Esophagus muscularis mucosa (tissue), 4 donors: ENCODE data around the gene PEX14. TPM values are rescaled to one million over a fixed set of nuclear protein-coding genes. Genes with fewer than 3 reads are reported as not detected.

Experiments used
- DNase-seq: peaks from one replicate; pipeline ENCODE4 v3.0.0-alpha.2; 2017; ENCODE audit errors: extremely low spot score
- H3K27ac ChIP-seq, 4 donors: fragments of 200-600 bp; sonication (generic); replicated peaks in 1 of 4; 1 replicate in 3 of 4; 2 replicates in 1 of 4; pipeline ENCODE4 v1.5.1; 2016 to 2019; ENCODE audit warnings: mild to moderate bottlenecking in 1 of 4
- H3K27me3 ChIP-seq, 4 donors: fragments of 200-600 bp; sonication (generic); one replicate each; pipeline versions ENCODE4 v1.5.1 to v1.6.0; 2016 to 2019
- H3K36me3 ChIP-seq, 4 donors: fragments of 200-600 bp; sonication (generic); one replicate each; pipeline ENCODE4 v1.5.1; 2016 to 2019
- H3K4me1 ChIP-seq, 4 donors: fragments of 200-600 bp; sonication (generic); one replicate each; pipeline ENCODE4 v1.5.1; 2016 to 2019
- H3K4me3 ChIP-seq, 4 donors: fragments of 200-600 bp; sonication (generic); 1 replicate in 2 of 4; 2 replicates in 2 of 4; pipeline ENCODE4 v1.5.1; 2016 to 2019; ENCODE audit warnings: mild to moderate bottlenecking in 4 of 4, moderate library complexity in 1 of 4
- H3K9me3 ChIP-seq, 4 donors: fragments of 200-600 bp; sonication (generic); 1 replicate in 3 of 4; 2 replicates in 1 of 4; pipeline ENCODE4 v1.5.1; 2016 to 2019
- CTCF ChIP-seq, 3 experiments: fragments of 200-600 bp in 2 of 3; fragments of 450-650 bp in 1 of 3; sonication (generic) in 2 of 3; IDR thresholded peaks; one replicate each; pipeline ENCODE4 v1.5.1; 2017 to 2019; ENCODE audit warnings: antibody characterized with exemption in 3 of 3, mild to moderate bottlenecking in 2 of 3, moderate library complexity in 1 of 3
- EP300 ChIP-seq: sonication (generic); formaldehyde crosslinking; IDR thresholded peaks from one replicate; pipeline ENCODE4 v1.6.1; 2017; ENCODE audit warnings: antibody characterized with exemption
- POLR2A ChIP-seq: fragments of 450-650 bp; IDR thresholded peaks from one replicate; pipeline ENCODE4 v1.6.1; 2017; ENCODE audit warnings: antibody characterized with exemption, moderate library complexity, mild to moderate bottlenecking, low read depth
- POLR2AphosphoS5 ChIP-seq, 2 donors: sonication (generic); formaldehyde crosslinking; IDR thresholded peaks; one replicate each; pipeline ENCODE4 v1.6.1; 2017; ENCODE audit warnings: antibody characterized with exemption in 2 of 2
- WGBS: methylation state at CpG from one replicate; pipeline ENCODE4 v1.1.5; 2018; 5-methylcytosine and 5-hydroxymethylcytosine counted together
- intact Hi-C: fragments of 100-400 bp; cut with DNase I; formaldehyde crosslinking; loops from one replicate; pipeline ENCODE4 v1.15.1; 2023
- total RNA-seq, 4 donors: library from RNA; depleted of rRNA; stranded (reverse); fragments of >200 nt; gene quantifications; one replicate each; pipeline versions ENCODE4 v1.1.0 to v1.2.1, GENCODE V29; 2016

The PEX14 gene
- total RNA-seq, 4 donors from 2014 or later = 16.2 to 24.2 (median 20.1) TPM

- Histone ChIP-seq H3K9me3 (no peaks in the 10 kb centered on the region), H3K27ac (no peak overlapping the region), H3K4me1 (no peaks in the 10 kb centered on the region), H3K4me3 (no peak overlapping the region), H3K36me3 (peaks cover 0 to 5% (median 0%) of the 10 kb centered on the region in 4 donors), H3K27me3 (no peaks in the 10 kb centered on the region)
- 87% methylated on average over 2 of the region's 2 CpGs for WGBS
- DNase-seq = no peak
- no peak for TF ChIP-seq POLR2AphosphoS5 (IDR thresholded peaks at IDR 0.05)
- no peak for TF ChIP-seq EP300
- TF ChIP-seq POLR2A = no peak
- TF ChIP-seq CTCF (IDR thresholded peaks at IDR 0.05) = no peak
- intact Hi-C loops = no loop called here
Observed at GRCh38 chr1:10549904-10550664, 75.3 kb downstream of the PEX14 start.

DNA sequence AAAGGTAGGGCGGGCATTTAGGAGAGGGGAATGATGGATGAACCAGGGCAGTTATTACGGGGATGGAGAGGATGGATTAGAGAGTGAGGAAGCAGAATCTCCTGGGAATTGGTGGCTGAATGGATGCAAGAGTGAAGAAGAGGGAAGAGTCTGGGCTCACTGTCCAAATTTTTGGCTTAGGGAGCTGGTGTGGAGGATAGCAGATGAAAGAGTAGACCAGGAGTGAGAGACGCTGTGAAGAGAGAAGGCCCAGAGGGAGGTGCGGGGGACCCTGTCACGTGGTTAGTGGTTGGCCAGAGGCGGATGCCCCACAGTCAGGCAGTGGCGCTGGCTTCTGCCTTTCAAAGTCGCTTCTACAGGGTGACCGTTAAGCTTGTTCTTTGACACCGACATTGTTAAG lies 78.4 kb downstream of the PEX14 start:
- Histone ChIP-seq H3K36me3 (no peaks in the 10 kb centered on the region), H3K27me3 (no peaks in the 10 kb centered on the region), H3K4me1 (peaks cover 0 to 3% (median 0%) of the 10 kb centered on the region in 4 donors), H3K9me3 (no peaks in the 10 kb centered on the region), H3K4me3 (no peak overlapping the region), H3K27ac (no peak overlapping the region)
- 83% methylated on average over 10 of the region's 10 CpGs for WGBS
- intact Hi-C loops = no loop called here
- DNase-seq = no peak
- TF ChIP-seq EP300 = no peak
- TF ChIP-seq CTCF (IDR thresholded peaks at IDR 0.05) = no peak
- TF ChIP-seq POLR2A = no peak
- no peak for TF ChIP-seq POLR2AphosphoS5 (IDR thresholded peaks at IDR 0.05)

- Histone ChIP-seq H3K9me3 (no peaks in the 10 kb centered on the region), H3K36me3 (no peaks in the 10 kb centered on the region), H3K4me1 (peaks cover 0 to 3% (median 0%) of the 10 kb centered on the region in 4 donors), H3K4me3 (no peak overlapping the region), H3K27ac (no peak overlapping the region), H3K27me3 (no peaks in the 10 kb centered on the region)
- TF ChIP-seq POLR2A (no peak), CTCF (IDR thresholded peaks at IDR 0.05) (no peak), POLR2AphosphoS5 (IDR thresholded peaks at IDR 0.05) (no peak), EP300 (no peak)
- intact Hi-C loops = no loop called here
- 67% methylated on average over 20 of the region's 20 CpGs for WGBS
- DNase-seq = no peak
Observed at GRCh38 chr1:10555635-10556429, 81.1 kb downstream of the PEX14 start.

DNA sequence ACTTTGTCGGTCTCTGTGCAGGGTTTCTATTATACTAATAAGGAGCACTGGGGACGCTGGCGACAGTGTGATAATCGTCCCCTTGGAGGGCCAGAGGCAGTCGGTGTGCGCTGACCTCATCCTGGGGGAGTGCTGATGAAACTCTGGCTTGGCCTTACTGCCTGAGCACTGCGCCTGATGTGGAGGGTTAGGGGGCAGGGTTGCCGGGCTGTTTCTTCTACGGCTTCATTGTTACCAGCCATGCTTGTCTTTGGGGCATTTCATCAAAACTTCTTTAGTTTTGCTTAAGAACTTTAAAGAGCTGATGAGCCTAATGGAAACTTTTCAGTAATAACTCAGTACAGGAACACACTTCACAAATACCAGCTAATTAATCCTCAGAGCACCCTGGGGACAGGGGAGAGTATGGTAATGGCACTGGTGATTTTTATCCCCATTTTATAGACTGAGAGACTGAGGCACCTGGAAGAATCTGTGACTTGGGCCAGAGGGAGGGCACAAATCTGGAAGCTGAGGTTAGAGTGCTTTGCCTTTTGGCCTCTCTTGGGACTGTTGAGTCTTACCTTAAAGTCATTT lies 81.8 kb downstream of the PEX14 start:
- TF ChIP-seq POLR2AphosphoS5 (IDR thresholded peaks at IDR 0.05) (no peak), POLR2A (no peak), EP300 (no peak)
- intact Hi-C loops = no loop called here
- 91% methylated on average over 9 of the region's 9 CpGs for WGBS
- Histone ChIP-seq H3K36me3 (no peaks in the 10 kb centered on the region), H3K4me3 (no peak overlapping the region), H3K9me3 (no peaks in the 10 kb centered on the region), H3K27me3 (no peaks in the 10 kb centered on the region), H3K4me1 (peaks cover 0 to 3% (median 0%) of the 10 kb centered on the region in 4 donors), H3K27ac (no peak overlapping the region)
- no peak for DNase-seq

DNA sequence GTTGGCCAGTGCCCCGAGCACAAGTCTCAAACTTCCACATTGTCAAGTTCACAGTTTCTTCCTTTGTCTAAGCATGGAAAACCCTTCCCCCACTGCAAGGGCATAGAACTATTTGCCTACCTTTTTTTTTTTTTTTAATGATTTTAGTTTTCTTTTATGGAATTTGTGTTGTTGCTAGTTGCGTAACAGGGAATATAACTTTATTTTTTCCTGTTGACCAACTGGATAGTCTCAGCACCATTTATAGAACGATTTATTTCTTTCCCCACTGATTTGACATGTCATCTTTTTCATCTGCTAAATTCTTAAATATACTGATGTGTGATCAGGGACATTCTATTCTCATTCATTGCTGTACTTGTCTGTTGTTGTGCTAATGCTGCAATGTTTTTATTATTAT lies 83.0 kb downstream of the PEX14 start:
- H3K9me3 ChIP-seq = no peaks in the 10 kb centered on the region
- 91% methylated on average over 3 of the region's 3 CpGs for WGBS
- TF ChIP-seq CTCF (IDR thresholded peaks at IDR 0.05) (no peak), EP300 (no peak), POLR2A (no peak), POLR2AphosphoS5 (IDR thresholded peaks at IDR 0.05) (no peak)
- H3K4me3 ChIP-seq = no peak overlapping the region
- no peaks in the 10 kb centered on the region for H3K27me3 ChIP-seq
- intact Hi-C loops = no loop called here
- peaks cover 0 to 3% (median 0%) of the 10 kb centered on the region in 4 donors for H3K4me1 ChIP-seq
- DNase-seq = no peak
- no peak overlapping the region for H3K27ac ChIP-seq
- H3K36me3 ChIP-seq = no peaks in the 10 kb centered on the region
